H1 (cell line): ENCODE data around the gene CCDC15. TPM values are rescaled to one million over a fixed set of nuclear protein-coding genes. Genes with fewer than 3 reads are reported as not detected.

Source experiments
- BCL11A ChIP-seq, 2 experiments: IDR thresholded peaks; one replicate each; pipeline ENCODE4 v1.6.1; 2011; ENCODE audit warnings: low read depth in 2 of 2, low read length in 2 of 2, mild to moderate bottlenecking in 2 of 2
- CHD7 ChIP-seq: fragments of 300-600 bp; sonication (generic); IDR thresholded peaks from 2 replicates; pipeline ENCODE4 v1.7.1; 2012; ENCODE audit warnings: low read length, moderate library complexity, mild to moderate bottlenecking, inconsistent platforms; ENCODE audit not compliant: insufficient replicate concordance
- E2F6 ChIP-seq: IDR thresholded peaks from 2 replicates; pipeline ENCODE4 v1.6.1; 2012; ENCODE audit warnings: inconsistent platforms
- RBBP5 ChIP-seq: IDR thresholded peaks from 2 replicates; pipeline ENCODE4 v1.7.1; 2012; ENCODE audit warnings: low read depth, mild to moderate bottlenecking, inconsistent platforms, low read length, moderate library complexity, borderline replicate concordance
- RXRA ChIP-seq: IDR thresholded peaks from 2 replicates; pipeline ENCODE4 v1.6.1; 2011; ENCODE audit warnings: low read depth, mild to moderate bottlenecking, low read length, moderate library complexity; ENCODE audit not compliant: insufficient read depth
- TBP ChIP-seq: IDR thresholded peaks from 2 replicates; pipeline ENCODE4 v1.6.1; 2011; ENCODE audit warnings: low read depth, low read length, improper control_type of control experiment
- YY1 ChIP-seq: IDR thresholded peaks from 2 replicates; pipeline ENCODE4 v1.6.1; 2011; ENCODE audit warnings: low read depth, mild to moderate bottlenecking, low read length
- polyA plus RNA-seq, 7 experiments: library from polyadenylated mRNA; depleted of rRNA in 3 of 7; stranded (reverse) in 5 of 7; unstranded in 2 of 7; fragments of >200 nt in 5 of 7; fragments of 200-250 nt in 2 of 7; gene quantifications; 1 replicate in 5 of 7; 2 replicates in 1 of 7; 4 replicates in 1 of 7; pipeline versions ENCODE4 v1.2.1 to v1.2.3, GENCODE V29; 2011 to 2013; ENCODE audit warnings: missing spikeins in 2 of 7, mixed read lengths in 2 of 7
- total RNA-seq: library from RNA; stranded (reverse); fragmentation: NEBNext Ultra II Directional; extraction: Animal tissue kit (Norgen Biotek cat#: 25700); gene quantifications from 2 replicates; pipeline ENCODE4 v1.2.1, GENCODE V29; 2021

The CCDC15 gene
- total and polyA plus RNA-seq, 2 of the 8 experiments (the other 6 are each of a cell fraction or from before 2014, with no cell fraction given), result 1.5 to 3.1 TPM

- TF ChIP-seq E2F6 (no peak), RBBP5 (no peak), BCL11A (IDR thresholded peaks at IDR 0.05; ENCODE audit: low read depth in 2 of 2, low read length in 2 of 2) (no peak), CHD7 (no peak), TBP (no peak), YY1 (no peak), RXRA (no peak)
- TF ChIP-seq, all 59 proteins: peak for 0
These were observed 33.6 kb upstream of the CCDC15 start (continued) for GRCh38 chr11:124920356-124920755.
